GM13976 (cell line): ENCODE data around the gene IGFALS.

Experiments used
- DNase-seq: peaks from one replicate; pipeline ENCODE4 v3.0.0; 2012; ENCODE audit warnings: low spot score
- in situ Hi-C: fragments of 300-500 bp; cut with MboI; formaldehyde crosslinking; loops from one replicate; pipeline ENCODE4 v1.12.0; 2022; ENCODE audit warnings: low sequenced_read_pairs, mixed read lengths, inconsistent platforms; ENCODE audit not compliant: unreplicated experiment
- TF ChIP-seq, protein P1 (sequence below): IDR thresholded peaks from 2 replicates; pipeline ENCODE4 v1.5.1; 2012; ENCODE audit warnings: borderline replicate concordance, mild to moderate bottlenecking; ENCODE audit not compliant: insufficient read depth; ENCODE audit errors: extremely low read depth, missing control alignments, control extremely low read depth

The IGFALS gene

DNA sequence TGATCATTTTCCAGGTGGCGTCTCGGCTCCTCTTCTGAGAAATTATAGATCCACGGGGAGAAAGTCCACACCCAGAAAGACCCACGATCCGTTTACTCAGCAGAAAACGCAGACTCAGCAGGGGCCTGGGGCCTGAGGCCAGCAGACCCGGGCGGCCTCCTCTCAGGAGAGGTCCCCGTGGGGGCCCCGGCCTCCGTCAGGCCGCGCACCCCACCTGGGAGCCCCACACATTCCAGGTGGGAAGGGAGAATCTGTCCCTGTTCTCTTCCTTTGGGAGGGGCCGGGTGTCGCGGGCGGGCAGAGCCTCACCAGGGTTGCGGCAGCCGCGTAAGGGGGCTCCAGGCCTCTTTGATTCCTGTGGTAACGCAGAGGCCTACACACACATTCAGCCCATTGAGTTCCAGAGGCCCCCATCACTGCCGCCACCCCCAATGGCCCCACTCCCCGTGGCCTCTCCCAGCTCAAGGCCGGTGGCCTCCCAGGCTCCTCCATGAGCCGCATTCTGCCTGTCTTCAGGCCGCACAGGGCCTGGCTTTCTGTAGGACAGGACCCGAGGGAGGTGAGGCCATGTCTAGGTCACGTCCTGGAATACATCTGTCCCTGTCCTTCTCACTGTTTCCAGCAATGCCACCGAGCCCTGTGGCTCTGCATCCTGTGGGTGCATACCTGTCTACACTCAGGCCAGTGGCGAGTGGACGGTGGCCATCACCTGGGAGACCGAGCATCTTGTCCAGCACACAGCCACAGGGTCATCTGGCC is 1.6 kb upstream of the IGFALS start:
- no peak for DNase-seq

DNA sequence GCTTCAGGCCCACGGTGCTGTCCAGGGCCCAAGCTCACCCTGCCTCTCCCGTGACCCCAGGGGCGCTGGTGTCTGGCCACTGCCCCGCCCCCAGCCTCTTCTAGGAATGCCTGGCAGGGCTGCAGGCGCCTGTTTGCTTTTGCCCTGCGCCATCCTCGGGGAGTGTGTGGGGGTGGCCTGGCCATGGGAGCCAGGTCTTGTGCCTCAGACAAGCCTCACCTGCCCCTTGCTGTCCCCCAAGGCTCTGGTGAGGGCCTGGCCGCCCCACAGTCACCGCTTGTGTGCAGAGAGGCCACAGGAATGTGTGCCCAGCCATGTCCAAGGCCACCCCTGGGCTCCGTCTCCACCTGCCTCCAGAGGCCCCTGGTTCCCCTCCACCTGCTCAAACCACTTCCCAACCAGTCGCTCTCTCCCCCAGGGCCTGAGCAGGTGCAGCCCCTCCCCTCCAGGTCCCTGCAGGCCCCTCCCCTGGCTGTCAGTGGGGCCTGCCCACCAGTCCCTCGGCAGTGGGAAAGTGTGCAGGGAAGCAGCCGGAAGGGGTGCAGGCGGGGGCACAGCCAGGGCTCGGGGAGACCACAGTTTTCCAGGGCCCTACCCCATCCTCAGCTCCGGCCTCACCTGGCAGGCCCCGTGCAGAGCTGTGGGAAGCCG is 841 bp upstream of the IGFALS start:
- in situ Hi-C loops = no loop called here
- TF ChIP-seq, protein P1, sequence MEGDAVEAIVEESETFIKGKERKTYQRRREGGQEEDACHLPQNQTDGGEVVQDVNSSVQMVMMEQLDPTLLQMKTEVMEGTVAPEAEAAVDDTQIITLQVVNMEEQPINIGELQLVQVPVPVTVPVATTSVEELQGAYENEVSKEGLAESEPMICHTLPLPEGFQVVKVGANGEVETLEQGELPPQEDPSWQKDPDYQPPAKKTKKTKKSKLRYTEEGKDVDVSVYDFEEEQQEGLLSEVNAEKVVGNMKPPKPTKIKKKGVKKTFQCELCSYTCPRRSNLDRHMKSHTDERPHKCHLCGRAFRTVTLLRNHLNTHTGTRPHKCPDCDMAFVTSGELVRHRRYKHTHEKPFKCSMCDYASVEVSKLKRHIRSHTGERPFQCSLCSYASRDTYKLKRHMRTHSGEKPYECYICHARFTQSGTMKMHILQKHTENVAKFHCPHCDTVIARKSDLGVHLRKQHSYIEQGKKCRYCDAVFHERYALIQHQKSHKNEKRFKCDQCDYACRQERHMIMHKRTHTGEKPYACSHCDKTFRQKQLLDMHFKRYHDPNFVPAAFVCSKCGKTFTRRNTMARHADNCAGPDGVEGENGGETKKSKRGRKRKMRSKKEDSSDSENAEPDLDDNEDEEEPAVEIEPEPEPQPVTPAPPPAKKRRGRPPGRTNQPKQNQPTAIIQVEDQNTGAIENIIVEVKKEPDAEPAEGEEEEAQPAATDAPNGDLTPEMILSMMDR = no peak
- DNase-seq = no peak

More for the DNA sequence above, 1.6 kb upstream of the IGFALS start:
- in situ Hi-C loops = no loop called here
- TF ChIP-seq, protein P1 = no peak

DNA sequence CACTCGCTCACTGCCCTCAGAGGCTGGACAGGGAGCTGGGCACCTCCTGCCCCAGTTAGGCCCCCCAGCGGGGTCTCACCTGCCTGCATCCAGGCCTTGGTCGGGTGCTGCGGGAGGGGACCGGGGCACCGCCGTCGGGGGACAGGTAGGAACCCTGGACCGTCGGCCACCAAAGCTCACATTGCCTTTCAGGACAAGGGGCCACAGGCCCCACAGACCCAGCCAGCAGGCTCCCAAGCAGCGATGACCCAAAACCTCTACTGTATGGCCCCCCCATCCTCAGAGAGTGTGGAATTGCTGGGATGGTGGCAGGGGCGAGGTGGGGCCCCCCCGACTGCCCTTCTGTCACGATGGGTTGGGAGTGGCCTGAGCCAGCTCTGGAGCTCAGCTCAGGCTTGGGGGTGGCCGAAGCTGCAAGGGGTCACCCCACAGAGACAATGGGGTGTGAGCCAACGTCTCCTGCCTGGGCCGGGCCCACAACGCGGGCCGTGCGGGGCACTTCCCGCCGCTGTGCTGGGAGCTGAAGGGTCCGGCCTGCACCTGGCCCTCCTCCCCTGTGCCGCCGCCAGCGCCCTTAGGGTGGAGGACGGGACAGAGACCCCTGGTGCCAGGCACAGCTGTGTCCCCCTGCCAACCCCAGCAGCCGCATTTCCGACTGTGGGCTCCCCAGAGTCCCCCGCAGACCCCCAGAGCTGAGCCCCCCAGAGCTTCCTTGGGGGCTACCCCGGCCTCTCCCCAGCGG is 498 bp downstream of the IGFALS start:
- no peak for DNase-seq
- TF ChIP-seq, protein P1 = no peak
- in situ Hi-C loops = no loop called here

DNA sequence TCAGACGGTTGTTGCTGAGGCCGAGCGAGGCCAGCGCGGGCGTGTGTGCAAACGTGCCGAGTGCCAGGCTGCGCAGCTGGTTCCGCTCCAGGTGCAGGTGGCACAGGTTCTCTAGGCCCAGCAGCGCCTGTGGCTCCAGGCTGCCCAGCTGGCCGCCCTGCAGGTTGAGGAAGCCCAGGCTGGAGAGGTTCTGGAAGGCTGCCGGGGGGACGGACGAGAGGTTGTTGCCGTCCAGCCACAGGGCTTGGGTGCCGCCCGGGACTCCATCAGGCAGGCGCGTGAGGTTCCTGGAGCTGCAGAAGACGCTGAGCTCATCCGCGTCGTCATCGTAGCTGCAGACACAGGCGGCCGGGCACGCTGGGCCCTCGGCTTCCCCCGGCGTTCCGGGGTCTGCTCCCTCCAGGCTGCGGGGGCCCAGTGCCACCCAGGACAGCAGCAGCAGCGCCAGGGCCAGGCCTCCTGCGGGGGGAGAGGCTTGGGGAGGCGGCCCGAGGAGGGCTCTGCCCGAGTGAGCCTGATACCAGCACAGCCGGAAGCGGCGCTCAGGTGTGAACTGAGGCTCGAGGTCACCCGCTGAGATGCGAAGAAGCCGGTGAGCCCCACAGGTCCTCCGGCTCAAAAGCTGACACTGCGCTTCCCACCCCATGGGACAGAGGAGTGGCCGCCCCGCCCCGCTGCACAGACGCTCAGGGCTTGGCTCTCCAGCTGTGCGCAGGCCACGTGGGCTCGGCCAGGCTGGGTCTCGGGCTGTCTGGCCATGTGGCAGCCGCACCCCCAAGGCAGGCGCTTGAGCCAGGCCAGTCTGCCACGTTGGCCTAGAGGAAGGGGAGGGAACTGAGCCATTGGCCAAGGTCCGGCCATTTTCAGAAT is 1.3 kb downstream of the IGFALS start:
- TF ChIP-seq, protein P1 = no peak
- no peak for DNase-seq
- in situ Hi-C loops = no loop called here

DNA sequence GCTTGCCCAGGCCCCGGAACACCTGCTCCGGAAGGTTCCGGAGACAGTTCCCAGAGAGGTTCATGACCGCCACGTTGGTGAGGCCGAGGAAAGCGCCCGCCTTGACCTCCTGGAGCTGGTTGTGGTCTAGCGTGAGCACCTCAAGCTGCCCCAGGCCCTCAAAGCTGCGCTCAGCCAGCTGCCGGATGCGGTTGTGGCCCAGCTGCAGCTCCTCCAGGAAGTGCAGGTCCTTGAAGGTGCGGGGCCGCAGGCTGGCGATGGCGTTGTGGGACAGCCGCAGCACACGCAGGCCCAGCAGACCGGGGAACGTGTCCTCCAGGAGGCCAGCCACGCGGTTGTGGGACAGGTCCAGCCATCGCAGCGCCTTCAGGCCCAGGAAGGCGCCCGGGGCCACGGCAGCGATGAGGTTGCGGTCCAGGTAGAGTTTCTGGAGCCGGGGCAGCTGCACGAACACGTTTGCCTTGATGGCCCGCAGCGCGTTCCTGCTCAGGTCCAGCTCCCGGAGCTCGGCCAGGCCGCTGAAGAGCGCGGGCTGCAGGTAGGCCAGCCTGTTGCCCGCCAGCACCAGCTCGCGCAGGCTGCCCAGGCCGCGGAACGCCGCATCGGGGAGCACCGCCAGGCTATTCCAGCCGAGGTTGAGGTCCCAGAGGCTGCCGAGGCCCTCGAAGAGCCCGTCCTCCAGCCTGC is 2.1 kb downstream of the IGFALS start:
- no peak for DNase-seq
- TF ChIP-seq, protein P1 = no peak
- in situ Hi-C loops = no loop called here

DNA sequence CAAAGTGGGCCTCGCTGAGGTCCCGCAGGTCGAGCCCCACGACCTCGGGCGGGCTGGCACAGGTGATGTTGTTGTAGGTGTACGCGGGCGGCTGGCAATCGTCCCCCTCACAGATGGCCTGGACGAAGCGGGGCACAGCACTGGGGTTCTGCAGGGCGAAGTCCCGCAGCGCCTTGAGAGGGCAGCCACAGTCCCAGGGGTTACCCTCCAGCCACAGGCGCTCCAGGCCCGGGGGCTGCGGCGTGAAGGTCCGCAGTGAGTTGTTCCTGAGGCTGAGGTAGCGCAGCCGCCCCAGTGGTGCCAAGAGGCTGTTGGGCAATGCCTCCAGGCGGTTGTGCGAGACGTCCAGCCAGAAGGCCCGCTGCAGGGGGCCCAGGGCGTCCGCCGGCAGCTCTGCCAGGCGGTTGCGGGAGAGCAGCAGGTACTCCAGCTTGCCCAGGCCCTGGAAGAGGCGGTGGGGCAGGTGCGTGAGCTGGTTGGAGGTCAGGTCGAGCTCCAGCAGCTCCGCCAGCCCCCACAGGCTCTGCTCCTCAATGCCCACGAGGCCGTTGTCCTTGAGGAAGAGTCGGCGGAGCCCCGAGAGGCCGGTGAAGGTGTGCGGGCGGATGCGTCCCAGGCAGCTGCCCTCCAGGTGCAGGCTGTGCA is 2.8 kb downstream of the IGFALS start:
- DNase-seq = no peak
- in situ Hi-C loops = no loop called here
- TF ChIP-seq, protein P1 = no peak
